HCT116 (cell line): Measurements from ENCODE around the gene SLC10A2. TPM values are rescaled to one million over a fixed set of nuclear protein-coding genes. Genes with fewer than 3 reads are reported as not detected.

Experiments
- ATAC-seq: fragments of 200-7000 bp; cut with Tn5 transposase; 2 replicates; pipeline ENCODE4 v1.9.1; 2020; ENCODE audit warnings: mild to moderate bottlenecking, moderate library complexity
- BruUV-seq: library from RNA; stranded (reverse); fragments of 400-500 nt; replicated peaks from 2 replicates; lab custom pipeline; 2021; lab: Mats Ljungman, UMichigan
- CTCF ChIA-PET: fragments of 300-600 bp; sonication (Branson Sonifier 250); formaldehyde crosslinking; loops from one replicate; lab custom pipeline; 2021; ENCODE audit warnings: antibody characterized with exemption; lab: Charles Lee
- POLR2A ChIA-PET: fragments of 300-600, 350-600 bp; sonication (Branson Sonifier 250); formaldehyde crosslinking; loops from one replicate; lab custom pipeline; 2021; ENCODE audit warnings: antibody characterized with exemption; lab: Charles Lee
- RAD21 ChIA-PET, 2 experiments: fragments of 300-600 bp; sonication (Branson Sonifier 250); formaldehyde crosslinking; loops; one replicate each; lab custom pipeline; 2023; ENCODE audit warnings: low total read pairs in 2 of 2; ENCODE audit not compliant: uncharacterized antibody in 2 of 2, unreplicated experiment in 2 of 2, low non-redundant PET in 1 of 2; lab: Charles Lee
- DNase-seq: peaks from one replicate; pipeline ENCODE4 v3.0.0-alpha.2; 2010; ENCODE audit warnings: low read depth, low spot score
- H2AFZ ChIP-seq: fragments of 200-600 bp; shearing (Covaris generic), sonication (generic); 2 replicates; pipeline ENCODE4 v1.6.1; 2017; ENCODE audit warnings: low read depth, mixed run types, mixed read lengths, antibody characterized with exemption, low read length; ENCODE audit not compliant: poor library complexity, severe bottlenecking
- H3K27ac ChIP-seq: 2 replicates; pipeline ENCODE4 v1.5.1; 2012; ENCODE audit warnings: low read depth, low read length
- H3K27me3 ChIP-seq: fragments of 200-600 bp; sonication (generic); 2 replicates; pipeline ENCODE4 v1.6.1; 2016; ENCODE audit warnings: mixed run types, low read length, mixed read lengths; ENCODE audit not compliant: insufficient read depth
- H3K36me3 ChIP-seq, 2 experiments: fragments of 200-500 bp in 1 of 2; fragments of 200-600 bp in 1 of 2; sonication (Bioruptor generic) in 1 of 2; sonication (generic) in 1 of 2; 2 replicates each; pipeline versions ENCODE4 v1.5.1 to v1.6.1; 2014 to 2016; ENCODE audit warnings: low read length in 2 of 2, inconsistent platforms in 1 of 2, mixed read lengths in 1 of 2, mixed run types in 1 of 2; ENCODE audit not compliant: insufficient read depth in 2 of 2, control insufficient read depth in 1 of 2
- H3K4me1 ChIP-seq, 2 experiments: fragments of 200-600 bp in 1 of 2; sonication (generic) in 1 of 2; 2 replicates each; pipeline versions ENCODE4 v1.5.1 to v1.6.1; 2012 to 2017; ENCODE audit warnings: low read length in 2 of 2, inconsistent platforms in 1 of 2, mild to moderate bottlenecking in 1 of 2, mixed read lengths in 1 of 2, mixed run types in 1 of 2, moderate library complexity in 1 of 2; ENCODE audit not compliant: insufficient read depth in 2 of 2, control insufficient read depth in 1 of 2
- H3K4me2 ChIP-seq: fragments of 200-600 bp; sonication (generic); 2 replicates; pipeline ENCODE4 v1.6.1; 2017; ENCODE audit warnings: mixed run types, low read length, mixed read lengths
- H3K4me3 ChIP-seq, 2 experiments: fragments of 200-600 bp in 1 of 2; sonication (generic) in 1 of 2; replicated peaks in 1 of 2; 2 replicates each; pipeline ENCODE4 v1.5.1; 2011 to 2016; ENCODE audit warnings: low read length in 2 of 2, control low read depth in 1 of 2, low read depth in 1 of 2, mild to moderate bottlenecking in 1 of 2, mixed read lengths in 1 of 2, mixed run types in 1 of 2
- H3K79me2 ChIP-seq: fragments of 200-600 bp; sonication (generic); 2 replicates; pipeline ENCODE4 v1.6.1; 2017; ENCODE audit warnings: mild to moderate bottlenecking, mixed run types, low read length, moderate library complexity, mixed read lengths; ENCODE audit not compliant: insufficient read depth
- H3K9ac ChIP-seq: fragments of 200-600 bp; sonication (generic); 2 replicates; pipeline ENCODE4 v1.6.1; 2016; ENCODE audit warnings: low read length, mixed read lengths
- H3K9me2 ChIP-seq: fragments of 200-600 bp; sonication (generic), shearing (Covaris generic); 2 replicates; pipeline ENCODE4 v1.6.1; 2017; ENCODE audit warnings: mixed run types, mild to moderate bottlenecking, moderate library complexity; ENCODE audit not compliant: insufficient read depth
- H3K9me3 ChIP-seq, 2 experiments: fragments of 200-500 bp in 1 of 2; fragments of 200-600 bp in 1 of 2; sonication (Bioruptor generic) in 1 of 2; sonication (generic) in 1 of 2; 2 replicates each; pipeline ENCODE4 v1.6.1; 2014 to 2017; ENCODE audit warnings: low read length in 2 of 2, mixed read lengths in 2 of 2, inconsistent platforms in 1 of 2, low read depth in 1 of 2, mild to moderate bottlenecking in 1 of 2, mixed run types in 1 of 2, moderate library complexity in 1 of 2; ENCODE audit not compliant: control insufficient read depth in 1 of 2, insufficient read depth in 1 of 2
- H4K20me1 ChIP-seq: fragments of 200-600 bp; sonication (generic), shearing (Covaris generic); 2 replicates; pipeline ENCODE4 v1.6.1; 2017; ENCODE audit warnings: mixed run types, mild to moderate bottlenecking, moderate library complexity; ENCODE audit not compliant: insufficient read depth
- CEBPB ChIP-seq: IDR thresholded peaks from 2 replicates; pipeline ENCODE4 v1.6.1; 2012; ENCODE audit warnings: low read depth
- ELF1 ChIP-seq: IDR thresholded peaks from 2 replicates; pipeline ENCODE4 v1.6.1; 2012; ENCODE audit warnings: low read depth, borderline replicate concordance
- EZH2 ChIP-seq: fragments of 200-600 bp; sonication (generic); IDR thresholded peaks from 2 replicates; pipeline ENCODE4 v1.6.1; 2017; ENCODE audit warnings: antibody characterized with exemption, mixed run types
- JUND ChIP-seq: IDR thresholded peaks from 2 replicates; pipeline ENCODE4 v1.6.1; 2012
- POLR2A ChIP-seq: IDR thresholded peaks from 2 replicates; pipeline ENCODE4 v1.7.0; 2011; ENCODE audit warnings: borderline replicate concordance; ENCODE audit not compliant: insufficient read depth, insufficient read length; ENCODE audit errors: extremely low read depth
- SP1 ChIP-seq: IDR thresholded peaks from 2 replicates; pipeline ENCODE4 v1.6.1; 2012; ENCODE audit warnings: low read depth
- SRF ChIP-seq: IDR thresholded peaks from 2 replicates; pipeline ENCODE4 v1.6.1; 2012; ENCODE audit warnings: low read depth
- TCF7L2 ChIP-seq: IDR thresholded peaks from 2 replicates; pipeline ENCODE4 v1.7.0; 2011; ENCODE audit warnings: borderline replicate concordance, inconsistent platforms; ENCODE audit not compliant: insufficient read depth, insufficient read length; ENCODE audit errors: extremely low read depth
- YY1 ChIP-seq: IDR thresholded peaks from 2 replicates; pipeline ENCODE4 v1.6.1; 2011; ENCODE audit warnings: low read length, low read depth, moderate library complexity, mild to moderate bottlenecking; ENCODE audit not compliant: insufficient replicate concordance; ENCODE audit errors: extremely low read depth
- ZFX ChIP-seq: fragments of 450-650 bp; IDR thresholded peaks from 2 replicates; pipeline ENCODE4 v1.6.1; 2017
- ZNF274 ChIP-seq: fragments of 200-500 bp; sonication (Bioruptor generic); IDR thresholded peaks from 2 replicates; pipeline ENCODE4 v1.6.1; 2014; ENCODE audit warnings: mild to moderate bottlenecking, low read depth, low read length, inconsistent platforms
- intact Hi-C: fragments of 100-400 bp; cut with micrococcal nuclease; formaldehyde crosslinking; loops from 2 replicates; pipeline ENCODE4 v1.10.0; 2022
- total RNA-seq: library from RNA; stranded (reverse); gene quantifications from one replicate; pipeline ENCODE4 v1.2.1, GENCODE V29; 2021; ENCODE audit not compliant: unreplicated experiment
- TF ChIP-seq, protein P1 (sequence below): IDR thresholded peaks from 2 replicates; pipeline ENCODE4 v1.6.1; 2012
- TF ChIP-seq, protein P2 (sequence below), 3 experiments: fragments of 200-600 bp in 1 of 3; sonication (generic) in 1 of 3; IDR thresholded peaks in 2 of 3; conservative IDR thresholded peaks in 1 of 3; 2 replicates each; pipeline ENCODE4 v1.5.1; 2012 to 2017; ENCODE audit warnings: low read depth in 2 of 3, low read length in 2 of 3, antibody characterized with exemption in 1 of 3, borderline replicate concordance in 1 of 3, control low read depth in 1 of 3, mild to moderate bottlenecking in 1 of 3, mixed read lengths in 1 of 3, mixed run types in 1 of 3, moderate library complexity in 1 of 3; ENCODE audit not compliant: insufficient read depth in 1 of 3
- TF ChIP-seq, protein P3 (sequence below): IDR thresholded peaks from 2 replicates; pipeline ENCODE4 v1.6.1; 2012; ENCODE audit warnings: low read depth

SLC10A2 gene
- total RNA-seq, 1 experiment from 2014 or later = not detected

DNA sequence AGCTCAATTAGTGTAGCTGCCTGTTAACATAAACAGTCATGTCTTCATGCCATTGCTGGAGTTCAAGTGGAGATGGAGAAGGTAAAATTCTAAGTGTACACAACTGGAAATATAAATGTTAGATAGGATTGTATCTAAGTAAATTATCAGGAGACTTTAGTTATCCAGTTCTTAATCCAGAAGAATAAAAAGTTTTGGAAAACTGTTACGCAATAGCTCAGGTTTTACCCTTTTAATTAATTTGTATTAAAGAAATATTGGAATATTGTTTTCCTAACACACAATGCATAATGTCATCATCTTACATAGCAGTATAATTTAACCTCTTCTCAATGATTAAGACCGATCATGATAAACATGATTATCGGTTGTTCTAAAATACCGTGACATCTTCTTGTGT is 2.8 kb downstream of the SLC10A2 start:
- DNase-seq (no peak), ATAC-seq (no peak)
- no peak overlapping the region for H3K9ac ChIP-seq
- H3K4me2 ChIP-seq = no peak overlapping the region
- no TSS peak for BruUV-seq
- H3K4me1 ChIP-seq = no peaks in the 10 kb centered on the region
- H3K27ac ChIP-seq = no peak overlapping the region
- CTCF ChIA-PET = no interaction called here
- H3K27me3 ChIP-seq = peaks cover 5% of the 10 kb centered on the region; the same call in 1 of the 2 replicates
- no peak for TF ChIP-seq TCF7L2
- TF ChIP-seq, all 23 proteins: peak for 0
- Histone ChIP-seq H4K20me1 (no peaks in the 10 kb centered on the region), H3K9me3 (no peaks in the 10 kb centered on the region), H3K4me3 (no peak overlapping the region), H3K36me3 (no peaks in the 10 kb centered on the region), H2AFZ (no peak overlapping the region), H3K79me2 (no peaks in the 10 kb centered on the region), H3K9me2 (no peaks in the 10 kb centered on the region)
- intact Hi-C loops = no loop called here
- POLR2A ChIA-PET = no interaction called here
- RAD21 ChIA-PET = no interaction called here

DNA sequence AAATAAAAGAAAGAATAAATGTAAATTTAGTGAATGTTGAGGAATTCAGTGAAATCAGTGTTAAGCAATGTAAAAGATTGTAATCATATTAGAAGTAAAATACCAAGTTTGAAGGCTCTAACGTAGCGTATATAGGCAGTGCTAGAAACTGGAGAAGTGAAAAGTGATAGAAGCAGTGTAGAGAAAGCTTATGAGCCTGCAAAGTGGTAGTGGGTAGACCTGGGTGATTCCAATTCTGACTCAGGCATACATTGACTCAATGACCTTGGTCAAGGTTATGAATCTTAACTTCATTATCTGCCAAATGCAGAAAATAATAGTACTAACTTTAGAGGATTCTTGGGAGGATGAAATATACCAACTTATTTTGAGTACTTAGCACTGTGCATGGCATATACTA is 4.1 kb downstream of the SLC10A2 start:
- no peaks in the 10 kb centered on the region for H3K9me2 ChIP-seq
- no peak overlapping the region for H2AFZ ChIP-seq
- no peak overlapping the region for H3K4me3 ChIP-seq
- H3K4me1 ChIP-seq = no peaks in the 10 kb centered on the region
- DNase-seq (no peak), ATAC-seq (no peak)
- H3K27ac ChIP-seq = no peak overlapping the region
- intact Hi-C loops = no loop called here
- peaks cover 5% of the 10 kb centered on the region; the same call in 1 of the 2 replicates for H3K27me3 ChIP-seq
- no peaks in the 10 kb centered on the region for H4K20me1 ChIP-seq
- no peaks in the 10 kb centered on the region for H3K79me2 ChIP-seq
- H3K9ac ChIP-seq = no peak overlapping the region
- no peaks in the 10 kb centered on the region for H3K9me3 ChIP-seq
- no peak overlapping the region for H3K4me2 ChIP-seq
- no peaks in the 10 kb centered on the region for H3K36me3 ChIP-seq
- BruUV-seq = no TSS peak
- RAD21 ChIA-PET = no interaction called here
- POLR2A ChIA-PET = no interaction called here
- CTCF ChIA-PET = no interaction called here
- no peak for TF ChIP-seq YY1
- no peak for TF ChIP-seq ZFX
- TF ChIP-seq SRF = no peak
- TF ChIP-seq CEBPB = no peak
- no peak for TF ChIP-seq EZH2
- TF ChIP-seq, protein P1, sequence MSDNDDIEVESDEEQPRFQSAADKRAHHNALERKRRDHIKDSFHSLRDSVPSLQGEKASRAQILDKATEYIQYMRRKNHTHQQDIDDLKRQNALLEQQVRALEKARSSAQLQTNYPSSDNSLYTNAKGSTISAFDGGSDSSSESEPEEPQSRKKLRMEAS = no peak
- TF ChIP-seq, protein P2, sequence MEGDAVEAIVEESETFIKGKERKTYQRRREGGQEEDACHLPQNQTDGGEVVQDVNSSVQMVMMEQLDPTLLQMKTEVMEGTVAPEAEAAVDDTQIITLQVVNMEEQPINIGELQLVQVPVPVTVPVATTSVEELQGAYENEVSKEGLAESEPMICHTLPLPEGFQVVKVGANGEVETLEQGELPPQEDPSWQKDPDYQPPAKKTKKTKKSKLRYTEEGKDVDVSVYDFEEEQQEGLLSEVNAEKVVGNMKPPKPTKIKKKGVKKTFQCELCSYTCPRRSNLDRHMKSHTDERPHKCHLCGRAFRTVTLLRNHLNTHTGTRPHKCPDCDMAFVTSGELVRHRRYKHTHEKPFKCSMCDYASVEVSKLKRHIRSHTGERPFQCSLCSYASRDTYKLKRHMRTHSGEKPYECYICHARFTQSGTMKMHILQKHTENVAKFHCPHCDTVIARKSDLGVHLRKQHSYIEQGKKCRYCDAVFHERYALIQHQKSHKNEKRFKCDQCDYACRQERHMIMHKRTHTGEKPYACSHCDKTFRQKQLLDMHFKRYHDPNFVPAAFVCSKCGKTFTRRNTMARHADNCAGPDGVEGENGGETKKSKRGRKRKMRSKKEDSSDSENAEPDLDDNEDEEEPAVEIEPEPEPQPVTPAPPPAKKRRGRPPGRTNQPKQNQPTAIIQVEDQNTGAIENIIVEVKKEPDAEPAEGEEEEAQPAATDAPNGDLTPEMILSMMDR (IDR thresholded peaks at IDR 0.05 in 2 of 3, conservative IDR thresholded peaks at IDR 0.05 in 1 of 3; ENCODE audit: borderline replicate concordance in 1 of 3, insufficient read depth in 1 of 3, low read depth in 2 of 3, low read length in 2 of 3) = no peak
- TF ChIP-seq SP1 = no peak
- TF ChIP-seq ELF1 = no peak
- TF ChIP-seq, protein P3, sequence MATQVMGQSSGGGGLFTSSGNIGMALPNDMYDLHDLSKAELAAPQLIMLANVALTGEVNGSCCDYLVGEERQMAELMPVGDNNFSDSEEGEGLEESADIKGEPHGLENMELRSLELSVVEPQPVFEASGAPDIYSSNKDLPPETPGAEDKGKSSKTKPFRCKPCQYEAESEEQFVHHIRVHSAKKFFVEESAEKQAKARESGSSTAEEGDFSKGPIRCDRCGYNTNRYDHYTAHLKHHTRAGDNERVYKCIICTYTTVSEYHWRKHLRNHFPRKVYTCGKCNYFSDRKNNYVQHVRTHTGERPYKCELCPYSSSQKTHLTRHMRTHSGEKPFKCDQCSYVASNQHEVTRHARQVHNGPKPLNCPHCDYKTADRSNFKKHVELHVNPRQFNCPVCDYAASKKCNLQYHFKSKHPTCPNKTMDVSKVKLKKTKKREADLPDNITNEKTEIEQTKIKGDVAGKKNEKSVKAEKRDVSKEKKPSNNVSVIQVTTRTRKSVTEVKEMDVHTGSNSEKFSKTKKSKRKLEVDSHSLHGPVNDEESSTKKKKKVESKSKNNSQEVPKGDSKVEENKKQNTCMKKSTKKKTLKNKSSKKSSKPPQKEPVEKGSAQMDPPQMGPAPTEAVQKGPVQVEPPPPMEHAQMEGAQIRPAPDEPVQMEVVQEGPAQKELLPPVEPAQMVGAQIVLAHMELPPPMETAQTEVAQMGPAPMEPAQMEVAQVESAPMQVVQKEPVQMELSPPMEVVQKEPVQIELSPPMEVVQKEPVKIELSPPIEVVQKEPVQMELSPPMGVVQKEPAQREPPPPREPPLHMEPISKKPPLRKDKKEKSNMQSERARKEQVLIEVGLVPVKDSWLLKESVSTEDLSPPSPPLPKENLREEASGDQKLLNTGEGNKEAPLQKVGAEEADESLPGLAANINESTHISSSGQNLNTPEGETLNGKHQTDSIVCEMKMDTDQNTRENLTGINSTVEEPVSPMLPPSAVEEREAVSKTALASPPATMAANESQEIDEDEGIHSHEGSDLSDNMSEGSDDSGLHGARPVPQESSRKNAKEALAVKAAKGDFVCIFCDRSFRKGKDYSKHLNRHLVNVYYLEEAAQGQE = no peak
- no peak for TF ChIP-seq POLR2A
- TF ChIP-seq ZNF274 = no peak
- no peak for TF ChIP-seq JUND
